Thymus (tissue), 11 donors: Measurements from ENCODE around the gene ALAS1. TPM values are rescaled to one million over a fixed set of nuclear protein-coding genes. Genes with fewer than 3 reads are reported as not detected.
A peak's percentile ranks its signal among the peaks of the same experiment; 100 is the strongest.

Experiments used
- DNase-seq, 9 donors: peaks; one replicate each; pipeline ENCODE4 v3.0.0-alpha.2; 2013; ENCODE audit warnings: low spot score in 9 of 9, low read depth in 6 of 9, missing footprints in 1 of 9
- H3K27ac ChIP-seq, 2 donors: one replicate each; pipeline ENCODE4 v1.5.1; 2013; ENCODE audit warnings: control low read depth in 1 of 2, low read depth in 1 of 2, low read length in 1 of 2, mild to moderate bottlenecking in 1 of 2, moderate library complexity in 1 of 2
- H3K27me3 ChIP-seq, 2 donors: one replicate each; pipeline ENCODE4 v1.5.1; 2013; ENCODE audit warnings: low read length in 1 of 2; ENCODE audit not compliant: control insufficient read depth in 2 of 2, insufficient read depth in 1 of 2
- H3K36me3 ChIP-seq, 2 donors: one replicate each; pipeline ENCODE4 v1.5.1; 2013; ENCODE audit warnings: low read length in 1 of 2, mild to moderate bottlenecking in 1 of 2, moderate library complexity in 1 of 2; ENCODE audit not compliant: control insufficient read depth in 2 of 2, insufficient read depth in 2 of 2
- H3K4me1 ChIP-seq, 2 donors: one replicate each; pipeline ENCODE4 v1.5.1; 2013; ENCODE audit warnings: low read length in 2 of 2; ENCODE audit not compliant: control insufficient read depth in 2 of 2, insufficient read depth in 2 of 2
- H3K4me3 ChIP-seq, 2 donors: one replicate each; pipeline ENCODE4 v1.5.1; 2013; ENCODE audit warnings: low read length in 2 of 2, control low read depth in 1 of 2, mild to moderate bottlenecking in 1 of 2
- H3K9me3 ChIP-seq, 2 donors: one replicate each; pipeline ENCODE4 v1.5.1; 2013; ENCODE audit warnings: low read length in 1 of 2, mild to moderate bottlenecking in 1 of 2; ENCODE audit not compliant: control insufficient read depth in 2 of 2, insufficient read depth in 1 of 2
- WGBS: extraction: QIAGEN DNeasy Blood & Tissue Kit; methylation state at CpG from one replicate; pipeline ENCODE4 v1.1.7; 2013; 5-methylcytosine and 5-hydroxymethylcytosine counted together
- polyA plus RNA-seq: library from polyadenylated mRNA; stranded (reverse); fragments of 200-250 nt; gene quantifications from one replicate; pipeline ENCODE4 v1.2.3, GENCODE V29; 2013
- total RNA-seq: library from RNA; stranded (reverse); fragments of 120-200 nt; gene quantifications from one replicate; pipeline ENCODE4 v1.2.4, GENCODE V29; 2013
- donor health status: healthy.

The ALAS1 gene
- total and polyA plus RNA-seq, 2 donors = 22.8 to 34.5 TPM

DNA sequence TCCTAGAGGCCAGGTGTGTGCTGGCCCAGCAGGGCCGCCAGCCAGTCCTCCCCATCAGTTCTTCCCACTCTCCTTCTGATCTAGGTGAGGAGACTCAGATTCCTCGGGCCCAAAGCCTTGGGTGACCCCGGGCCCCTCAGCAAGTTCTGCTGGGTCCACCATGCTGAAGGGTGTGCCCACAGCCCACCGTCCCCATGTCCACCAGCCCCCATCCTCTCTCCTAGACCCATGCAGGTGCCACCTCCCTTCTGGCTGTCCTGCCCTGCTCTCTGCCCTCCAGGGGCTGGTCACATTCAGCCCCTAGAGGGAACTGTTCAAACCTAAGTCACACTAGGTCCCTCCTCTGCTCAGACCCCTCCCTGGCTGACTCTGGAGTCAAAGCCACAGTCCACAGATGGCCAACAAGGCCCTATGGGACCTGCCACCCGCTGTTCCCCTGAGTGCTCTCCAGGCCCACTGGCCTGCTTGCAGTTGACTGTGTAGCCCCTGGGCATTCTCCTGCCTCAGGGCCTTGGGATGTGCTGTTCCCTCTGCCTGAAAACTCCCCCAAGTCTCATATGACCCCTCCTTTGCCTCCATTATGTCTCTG lies 28.4 kb downstream of the ALAS1 start:
- Histone ChIP-seq H3K4me3 (no peak overlapping the region), H3K27me3 (no peaks in the 10 kb centered on the region), H3K9me3 (peaks cover 0 to 26% of the 10 kb centered on the region in 2 donors), H3K27ac (peak overlapping the region; percentile 77 to 94), H3K4me1 (peaks cover 52 to 80% of the 10 kb centered on the region in 2 donors), H3K36me3 (peaks cover 51 to 69% of the 10 kb centered on the region in 2 donors)
- no peak for DNase-seq
- WGBS = 49% methylated on average over 5 of the region's 5 CpGs

DNA sequence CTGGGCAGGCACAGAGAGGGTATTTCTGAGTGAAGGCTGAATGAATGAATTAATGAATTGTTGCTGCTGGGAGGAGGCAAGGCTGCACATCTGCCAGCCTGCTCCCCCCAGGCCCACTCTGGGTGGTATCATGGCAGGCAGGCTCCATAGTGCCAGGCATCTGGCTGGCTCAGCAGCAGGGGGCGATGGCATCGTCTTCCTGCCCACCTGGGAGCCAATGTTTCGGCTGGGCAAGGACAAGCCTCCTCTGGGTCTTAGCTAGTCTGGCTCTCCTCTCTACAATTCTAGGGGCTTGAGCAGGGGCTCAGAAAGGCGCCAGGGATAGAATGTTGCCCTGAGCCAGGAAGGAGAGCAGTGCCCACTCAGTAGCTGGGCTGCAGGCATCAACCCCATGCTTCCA lies 29.2 kb downstream of the ALAS1 start:
- peak in 1 of 9 donors; percentile 61 for DNase-seq
- Histone ChIP-seq H3K36me3 (peaks cover 54 to 71% of the 10 kb centered on the region in 2 donors), H3K27me3 (no peaks in the 10 kb centered on the region), H3K27ac (peak overlapping the region in 1 of 2 donors; percentile 94), H3K4me1 (peaks cover 54 to 80% of the 10 kb centered on the region in 2 donors), H3K4me3 (no peak overlapping the region), H3K9me3 (peaks cover 0 to 19% of the 10 kb centered on the region in 2 donors)
- whole genome bisulfite sequencing = 79% methylated on average over 4 of the region's 4 CpGs

DNA sequence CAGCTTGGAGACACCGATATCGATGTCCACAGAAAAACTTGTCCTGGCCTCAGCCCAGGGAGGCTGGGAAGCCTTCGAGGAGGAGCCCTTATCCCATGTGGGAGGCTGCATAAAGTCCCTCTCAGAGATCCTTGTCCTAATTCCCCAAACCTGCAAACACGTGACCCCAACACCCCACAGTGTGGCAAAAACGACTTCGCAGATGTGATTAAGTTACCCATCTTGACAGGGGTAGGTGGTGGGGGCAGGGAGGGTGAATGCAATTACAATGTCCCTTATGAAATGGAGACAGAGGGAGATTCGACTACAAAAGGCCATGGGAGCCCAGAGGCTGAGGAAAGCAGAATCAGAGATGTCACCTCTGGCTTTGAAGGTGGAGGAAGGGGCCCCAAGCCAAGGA lies 29.8 kb downstream of the ALAS1 start:
- H3K27me3 ChIP-seq = no peaks in the 10 kb centered on the region
- H3K36me3 ChIP-seq = peaks cover 54 to 70% of the 10 kb centered on the region in 2 donors
- WGBS = 96% methylated on average over 7 of the region's 7 CpGs

DNA sequence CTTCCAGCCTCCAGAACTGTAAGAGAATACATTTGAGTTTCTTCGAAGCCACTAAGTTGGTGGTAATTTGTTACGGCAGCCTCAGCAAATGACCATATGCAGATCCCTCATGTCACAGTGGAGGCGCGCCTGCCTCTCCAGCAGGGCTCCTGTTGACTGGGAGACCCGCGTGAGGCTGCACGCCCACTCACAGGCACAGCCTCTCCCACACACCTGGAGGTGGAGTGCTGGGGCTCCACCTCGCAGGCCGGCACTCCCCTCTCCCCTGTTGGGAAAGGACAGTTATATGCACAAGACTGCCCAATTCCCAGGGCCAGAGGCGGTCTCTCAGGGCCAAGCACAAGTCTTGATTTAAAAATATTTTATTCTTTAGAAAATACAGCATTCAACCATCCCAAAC lies 30.3 kb downstream of the ALAS1 start:
- peak overlapping the region in 1 of 2 donors; percentile 33 for H3K27ac ChIP-seq
- H3K9me3 ChIP-seq = peaks cover 0 to 14% of the 10 kb centered on the region in 2 donors
- no peak for DNase-seq
- H3K27me3 ChIP-seq = no peaks in the 10 kb centered on the region
- H3K36me3 ChIP-seq = peaks cover 58 to 69% of the 10 kb centered on the region in 2 donors
- peaks cover 47 to 79% of the 10 kb centered on the region in 2 donors for H3K4me1 ChIP-seq
- no peak overlapping the region for H3K4me3 ChIP-seq
- 96% methylated on average over 10 of the region's 10 CpGs for WGBS

More for the DNA sequence above, 29.8 kb downstream of the ALAS1 start:
- Histone ChIP-seq H3K9me3 (peaks cover 0 to 14% of the 10 kb centered on the region in 2 donors), H3K4me1 (peaks cover 50 to 79% of the 10 kb centered on the region in 2 donors), H3K4me3 (no peak overlapping the region), H3K27ac (peak overlapping the region in 1 of 2 donors; percentile 94)
- no peak for DNase-seq

DNA sequence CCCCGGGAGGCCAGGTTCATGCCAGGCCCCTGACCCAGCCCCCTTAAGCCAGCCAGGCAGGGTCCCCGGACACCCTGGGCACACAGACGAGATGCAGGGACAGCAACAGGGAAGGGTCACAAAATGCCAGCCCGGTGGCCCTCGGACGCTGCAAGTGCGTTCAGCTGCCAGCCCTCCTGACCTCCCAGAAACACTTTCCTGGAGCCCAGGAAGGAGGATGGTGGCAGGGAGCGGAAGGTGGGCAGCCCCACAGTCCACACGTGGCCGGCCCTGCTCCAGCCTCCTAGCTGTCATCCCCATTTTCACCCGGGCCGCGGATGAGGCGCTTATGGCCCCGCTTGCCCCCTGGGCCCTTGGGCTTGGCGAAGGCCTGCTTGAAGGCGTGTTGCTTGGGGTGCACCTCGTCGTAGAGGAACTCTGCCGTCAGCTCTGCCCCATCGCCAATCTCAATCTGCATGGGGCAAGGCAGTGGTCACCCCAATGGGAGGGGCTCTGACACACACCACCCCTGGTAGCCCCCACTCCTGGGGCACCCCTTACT lies 30.9 kb downstream of the ALAS1 start:
- no peak overlapping the region for H3K4me3 ChIP-seq
- H3K9me3 ChIP-seq = peaks cover 0 to 9% of the 10 kb centered on the region in 2 donors
- H3K27ac ChIP-seq = no peak overlapping the region
- WGBS = 98% methylated on average over 21 of the region's 21 CpGs
- peaks cover 58 to 67% of the 10 kb centered on the region in 2 donors for H3K36me3 ChIP-seq
- no peak for DNase-seq
- no peaks in the 10 kb centered on the region for H3K27me3 ChIP-seq
- H3K4me1 ChIP-seq = peaks cover 42 to 75% of the 10 kb centered on the region in 2 donors

DNA sequence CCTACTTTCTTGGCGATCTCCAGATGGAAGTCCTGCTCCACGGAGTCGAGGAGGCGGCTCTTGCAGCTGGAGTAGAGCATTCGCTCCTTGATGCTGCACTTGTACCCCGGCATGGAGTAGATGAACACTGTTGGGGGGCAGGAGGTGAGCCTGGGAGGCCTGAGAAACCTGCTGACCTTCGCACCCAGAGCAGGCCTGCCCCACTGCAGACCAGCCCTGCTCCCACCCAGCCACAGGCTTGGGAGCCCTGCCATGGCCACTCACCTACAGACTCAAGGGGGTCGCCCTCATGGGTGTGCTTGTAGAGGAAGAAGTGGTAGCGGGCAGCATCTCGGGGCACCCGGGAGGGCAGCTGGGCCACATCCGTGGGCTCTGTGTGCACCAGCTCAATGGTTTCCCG lies 31.7 kb downstream of the ALAS1 start:
- no peak for DNase-seq
- Histone ChIP-seq H3K36me3 (peaks cover 66 to 75% of the 10 kb centered on the region in 2 donors), H3K4me1 (peaks cover 33 to 66% of the 10 kb centered on the region in 2 donors)

DNA sequence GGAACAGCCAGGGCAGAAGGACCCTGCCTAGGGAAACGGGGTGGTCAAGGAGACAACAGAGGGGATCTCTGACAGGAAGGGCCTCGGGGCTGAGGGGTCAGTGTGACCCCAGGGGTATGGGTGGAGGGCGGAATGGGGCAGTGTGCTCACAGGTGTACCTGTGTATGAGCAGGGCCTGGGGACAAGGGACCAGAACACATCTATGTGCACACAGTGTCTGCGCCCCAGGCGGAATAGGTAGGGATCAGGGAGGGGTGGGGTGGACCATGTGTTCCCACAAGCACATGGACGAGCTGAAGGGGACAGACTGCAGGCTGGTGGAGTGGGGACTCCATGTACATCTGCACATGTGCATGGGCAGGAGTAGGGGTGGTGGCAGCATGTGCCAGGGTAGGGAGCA lies 32.5 kb downstream of the ALAS1 start:
- H3K4me1 ChIP-seq = peaks cover 27 to 59% of the 10 kb centered on the region in 2 donors
- no peak for DNase-seq

More for the DNA sequence above, 31.7 kb downstream of the ALAS1 start:
- no peak overlapping the region for H3K4me3 ChIP-seq
- 98% methylated on average over 13 of the region's 13 CpGs for WGBS
- no peak overlapping the region for H3K27ac ChIP-seq
- H3K27me3 ChIP-seq = no peaks in the 10 kb centered on the region
- H3K9me3 ChIP-seq = peaks cover 0 to 6% of the 10 kb centered on the region in 2 donors

DNA sequence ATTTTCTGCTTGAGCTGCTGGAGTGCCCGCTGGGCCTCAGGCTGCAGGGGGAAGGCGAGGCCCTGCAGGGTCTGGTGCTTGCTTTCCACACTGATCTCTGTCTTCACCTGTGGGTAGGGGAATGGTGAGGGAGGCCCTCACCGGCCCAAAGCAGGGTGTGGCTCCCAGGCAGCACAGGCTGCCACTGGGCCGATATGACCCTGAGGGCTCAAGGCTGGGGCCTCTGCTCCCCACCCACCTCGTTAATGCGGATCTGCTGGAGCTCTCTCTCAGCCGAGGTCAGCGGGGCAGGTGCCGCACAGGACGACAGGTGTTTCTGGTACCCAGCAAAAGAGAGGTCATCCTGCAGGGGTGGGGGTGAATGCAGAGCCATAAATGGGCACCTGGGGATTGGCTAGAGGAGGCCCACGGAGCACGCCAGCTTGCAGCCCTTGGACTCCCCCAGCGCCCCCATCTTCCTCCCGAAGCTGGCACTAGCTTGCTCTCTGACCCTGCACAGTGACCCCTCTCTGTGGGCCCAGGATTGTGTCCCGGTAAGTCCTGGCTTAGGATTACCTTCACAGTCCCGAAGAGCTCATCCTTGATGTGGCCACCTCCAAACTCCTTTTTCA lies 33.0 kb downstream of the ALAS1 start:
- Histone ChIP-seq H3K27ac (peak overlapping the region in 1 of 2 donors; percentile 23), H3K4me1 (peaks cover 22 to 57% of the 10 kb centered on the region in 2 donors), H3K9me3 (peaks cover 0 to 6% of the 10 kb centered on the region in 2 donors), H3K4me3 (no peak overlapping the region), H3K27me3 (no peaks in the 10 kb centered on the region), H3K36me3 (peaks cover 78 to 85% of the 10 kb centered on the region in 2 donors)
- no peak for DNase-seq
- WGBS = 99% methylated on average over 16 of the region's 16 CpGs

More for the DNA sequence above, 32.5 kb downstream of the ALAS1 start:
- no peaks in the 10 kb centered on the region for H3K27me3 ChIP-seq
- no peak overlapping the region for H3K27ac ChIP-seq
- H3K36me3 ChIP-seq = peaks cover 74 to 82% of the 10 kb centered on the region in 2 donors
- no peak overlapping the region for H3K4me3 ChIP-seq
- H3K9me3 ChIP-seq = peaks cover 0 to 6% of the 10 kb centered on the region in 2 donors
- WGBS = 99% methylated on average over 6 of the region's 6 CpGs
